PFSK-1 (cell line): ENCODE data around the gene PTGDR2.

Source experiments
- POLR2AphosphoS5 ChIP-seq: IDR thresholded peaks from 2 replicates; pipeline ENCODE4 v1.6.1; 2012; ENCODE audit warnings: low read depth, mild to moderate bottlenecking, control low read depth, low read length, moderate library complexity
- TAF1 ChIP-seq: IDR thresholded peaks from 2 replicates; pipeline ENCODE4 v1.6.1; 2012; ENCODE audit warnings: low read length, control low read depth, borderline replicate concordance; ENCODE audit not compliant: insufficient read depth
- TF ChIP-seq, protein P1 (sequence below), 2 experiments: IDR thresholded peaks; 2 replicates each; pipeline versions ENCODE4 v1.6.1 to v1.8.0; 2011 to 2012; ENCODE audit warnings: low read depth in 2 of 2, low read length in 2 of 2, control low read depth in 1 of 2, inconsistent platforms in 1 of 2, mild to moderate bottlenecking in 1 of 2, moderate library complexity in 1 of 2; ENCODE audit not compliant: insufficient read depth in 1 of 2

DNA sequence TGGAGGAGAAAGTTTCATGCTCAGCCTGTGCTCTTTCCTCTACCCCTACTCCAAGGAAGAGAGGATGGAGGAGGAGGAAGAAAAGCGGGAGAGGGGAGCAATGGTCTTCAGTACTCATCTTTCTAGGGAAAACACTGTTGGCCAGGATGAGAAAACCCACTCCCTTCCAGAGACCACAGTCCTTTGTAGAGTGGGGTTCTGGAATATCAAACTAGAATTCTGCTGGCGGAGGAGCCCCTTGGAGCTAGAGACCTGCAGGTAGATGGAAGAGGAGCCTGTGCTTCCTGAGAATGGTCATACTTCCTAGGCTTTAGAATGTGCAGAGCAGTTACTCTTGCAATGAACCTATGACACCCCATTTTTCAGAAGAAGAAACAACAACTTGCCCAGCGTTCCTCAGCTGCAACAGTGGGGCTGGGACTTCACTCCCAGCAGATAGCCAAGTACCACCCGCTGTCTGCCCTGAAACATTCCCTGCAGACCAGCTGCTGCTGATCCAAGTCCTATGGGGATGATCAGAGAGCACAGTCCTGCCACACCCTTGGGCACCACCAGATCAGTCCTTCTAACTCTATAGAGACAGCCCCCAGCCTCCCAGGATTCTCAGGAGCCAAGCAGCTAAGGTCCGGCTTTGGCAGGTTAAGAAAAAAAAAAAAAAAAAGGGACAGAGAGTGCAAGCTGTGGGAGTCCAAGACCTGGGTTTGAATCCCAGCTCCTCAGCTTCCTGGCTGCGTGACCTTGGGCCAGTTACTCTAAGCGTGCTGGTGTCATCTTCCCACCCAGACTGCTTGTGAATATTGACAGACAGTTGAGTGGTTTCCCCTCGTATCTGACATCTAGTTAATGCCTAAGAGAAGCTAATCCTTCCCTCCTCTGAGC is 664 bp downstream of the PTGDR2 start:
- TF ChIP-seq POLR2AphosphoS5 (no peak), TAF1 (no peak)
- TF ChIP-seq, protein P1, sequence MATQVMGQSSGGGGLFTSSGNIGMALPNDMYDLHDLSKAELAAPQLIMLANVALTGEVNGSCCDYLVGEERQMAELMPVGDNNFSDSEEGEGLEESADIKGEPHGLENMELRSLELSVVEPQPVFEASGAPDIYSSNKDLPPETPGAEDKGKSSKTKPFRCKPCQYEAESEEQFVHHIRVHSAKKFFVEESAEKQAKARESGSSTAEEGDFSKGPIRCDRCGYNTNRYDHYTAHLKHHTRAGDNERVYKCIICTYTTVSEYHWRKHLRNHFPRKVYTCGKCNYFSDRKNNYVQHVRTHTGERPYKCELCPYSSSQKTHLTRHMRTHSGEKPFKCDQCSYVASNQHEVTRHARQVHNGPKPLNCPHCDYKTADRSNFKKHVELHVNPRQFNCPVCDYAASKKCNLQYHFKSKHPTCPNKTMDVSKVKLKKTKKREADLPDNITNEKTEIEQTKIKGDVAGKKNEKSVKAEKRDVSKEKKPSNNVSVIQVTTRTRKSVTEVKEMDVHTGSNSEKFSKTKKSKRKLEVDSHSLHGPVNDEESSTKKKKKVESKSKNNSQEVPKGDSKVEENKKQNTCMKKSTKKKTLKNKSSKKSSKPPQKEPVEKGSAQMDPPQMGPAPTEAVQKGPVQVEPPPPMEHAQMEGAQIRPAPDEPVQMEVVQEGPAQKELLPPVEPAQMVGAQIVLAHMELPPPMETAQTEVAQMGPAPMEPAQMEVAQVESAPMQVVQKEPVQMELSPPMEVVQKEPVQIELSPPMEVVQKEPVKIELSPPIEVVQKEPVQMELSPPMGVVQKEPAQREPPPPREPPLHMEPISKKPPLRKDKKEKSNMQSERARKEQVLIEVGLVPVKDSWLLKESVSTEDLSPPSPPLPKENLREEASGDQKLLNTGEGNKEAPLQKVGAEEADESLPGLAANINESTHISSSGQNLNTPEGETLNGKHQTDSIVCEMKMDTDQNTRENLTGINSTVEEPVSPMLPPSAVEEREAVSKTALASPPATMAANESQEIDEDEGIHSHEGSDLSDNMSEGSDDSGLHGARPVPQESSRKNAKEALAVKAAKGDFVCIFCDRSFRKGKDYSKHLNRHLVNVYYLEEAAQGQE (IDR thresholded peaks at IDR 0.05; ENCODE audit: insufficient read depth in 1 of 2, low read depth in 2 of 2, low read length in 2 of 2): no peak
